Naive B cell (primary cell): ENCODE data around the gene MOB1B. TPM values are rescaled to one million over a fixed set of nuclear protein-coding genes. Genes with fewer than 3 reads are reported as not detected.

Experiments
- ATAC-seq, 2 donors: fragments of 150-1000 bp; cut with Tn5 transposase; 2 replicates each; pipeline ENCODE4 v1.10.0; 2021; ENCODE audit warnings: low read depth in 2 of 2, mild to moderate bottlenecking in 2 of 2, moderate library complexity in 2 of 2
- DNase-seq: peaks from one replicate; pipeline ENCODE4 v3.0.0; 2022
- H3K27ac Mint-ChIP-seq, 6 donors: one replicate each; pipeline ENCODE4 v1.8.0; 2020 to 2022; ENCODE audit warnings: mild to moderate bottlenecking in 6 of 6, mixed read lengths in 6 of 6, moderate library complexity in 5 of 6, inconsistent platforms in 2 of 6
- H3K27me3 Mint-ChIP-seq, 3 donors: one replicate each; pipeline ENCODE4 v1.8.0; 2021 to 2022; ENCODE audit warnings: mixed read lengths in 3 of 3, mild to moderate bottlenecking in 1 of 3
- H3K36me3 Mint-ChIP-seq, 2 donors: one replicate each; pipeline ENCODE4 v1.8.0; 2020 to 2022; ENCODE audit warnings: mixed read lengths in 2 of 2, inconsistent platforms in 1 of 2, mild to moderate bottlenecking in 1 of 2
- H3K4me1 Mint-ChIP-seq, 3 donors: one replicate each; pipeline ENCODE4 v1.8.0; 2020 to 2022; ENCODE audit warnings: mixed read lengths in 3 of 3, inconsistent platforms in 1 of 3, mild to moderate bottlenecking in 1 of 3, moderate library complexity in 1 of 3
- H3K4me3 Mint-ChIP-seq, 8 donors: one replicate each; pipeline ENCODE4 v1.8.0; 2020 to 2022; ENCODE audit warnings: mild to moderate bottlenecking in 8 of 8, mixed read lengths in 8 of 8, moderate library complexity in 8 of 8, inconsistent platforms in 2 of 8
- H3K9me3 Mint-ChIP-seq, 7 donors: one replicate each; pipeline ENCODE4 v1.8.0; 2020 to 2022; ENCODE audit warnings: mixed read lengths in 7 of 7, mild to moderate bottlenecking in 5 of 7, inconsistent platforms in 2 of 7, moderate library complexity in 1 of 7
- polyA plus RNA-seq, 6 donors: library from polyadenylated mRNA; unstranded; fragments of 300-500 nt; fragmentation: Illumina TruSeq; gene quantifications; one replicate each; pipeline ENCODE4 v1.2.3, GENCODE V29; 2021; ENCODE audit warnings: low read depth in 6 of 6

Gene MOB1B
- polyA plus RNA-seq, 6 donors from 2014 or later: 0.91 to 2.1 (median 1.2) TPM

DNA sequence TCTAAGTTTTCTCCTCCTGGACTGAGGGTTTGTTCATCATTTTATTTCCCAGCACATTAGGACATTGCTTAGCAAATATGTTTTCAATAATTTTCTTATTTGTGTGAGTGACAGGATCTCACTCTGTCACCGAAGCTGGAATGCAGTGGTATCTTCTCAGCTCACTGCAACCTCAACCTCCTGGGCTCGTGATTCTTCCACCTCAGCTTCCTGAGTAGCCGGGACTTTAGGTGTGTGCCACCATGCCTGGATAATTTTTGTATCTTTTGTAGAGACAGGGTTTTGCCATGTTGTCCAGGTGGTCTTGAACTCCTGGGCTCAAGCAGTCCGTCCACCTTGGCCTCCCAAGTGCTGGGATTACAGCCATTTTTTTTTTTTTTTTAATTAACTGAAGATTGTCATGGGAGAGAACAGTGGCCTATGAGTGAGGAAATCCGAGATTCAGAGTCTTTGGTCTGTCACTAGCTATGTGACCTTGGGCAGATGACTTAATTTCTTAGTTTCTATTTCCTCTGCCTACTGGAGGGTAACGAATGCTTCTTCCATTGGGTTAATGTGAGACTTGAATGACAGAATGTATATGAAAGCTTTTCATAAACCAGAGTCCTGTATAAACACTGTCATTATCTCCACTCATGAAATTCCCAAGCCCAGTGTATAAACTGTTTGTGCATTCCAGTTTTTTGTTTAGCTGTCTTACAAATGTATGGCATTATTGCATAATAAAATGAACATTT, 23.9 kb downstream of the MOB1B start:
- Mint-ChIP-seq H3K27ac (peak overlapping the region; percentile 15 to 92 (median 62)), H3K4me1 (peaks cover 31 to 48% (median 42%) of the 10 kb centered on the region in 3 donors), H3K9me3 (no peaks in the 10 kb centered on the region), H3K4me3 (peak overlapping the region in 7 of 8 donors; percentile 31 to 82 (median 71)), H3K36me3 (no peaks in the 10 kb centered on the region), H3K27me3 (no peaks in the 10 kb centered on the region)
- peak; percentile 25 for DNase-seq
- peak; percentile 75 to 77 for ATAC-seq

DNA sequence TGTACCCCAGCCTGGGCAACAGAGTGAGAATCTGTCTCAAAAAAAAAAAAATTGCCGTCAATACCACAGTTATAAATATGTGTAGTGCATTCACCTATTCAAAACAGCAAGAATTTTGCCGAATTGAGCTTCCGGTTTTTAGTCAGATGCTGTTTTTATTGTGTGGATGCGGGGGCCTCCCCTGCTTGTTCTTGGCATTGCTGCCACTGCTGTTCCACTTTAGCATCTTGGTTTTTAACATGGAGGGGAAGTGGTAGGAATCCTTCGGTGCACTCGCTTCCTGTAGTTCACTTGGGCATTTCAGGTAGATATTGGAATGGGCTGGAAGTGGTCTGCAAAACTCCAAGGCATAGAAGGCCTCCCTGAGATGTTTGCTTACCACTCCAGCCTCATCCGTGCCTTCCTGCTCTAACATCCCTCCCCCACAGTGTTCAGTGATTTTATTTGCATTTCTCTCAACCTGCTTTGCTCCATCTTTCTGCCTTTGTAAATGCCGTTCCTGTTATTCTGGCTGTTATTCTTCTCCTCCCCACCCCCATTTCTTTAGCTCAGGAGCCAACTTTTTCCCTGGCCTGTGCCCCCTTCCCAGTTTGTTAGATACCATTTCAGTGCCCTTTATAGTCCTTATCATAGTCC, 25.5 kb downstream of the MOB1B start:
- no peaks in the 10 kb centered on the region for H3K9me3 Mint-ChIP-seq
- no peaks in the 10 kb centered on the region for H3K36me3 Mint-ChIP-seq
- no peaks in the 10 kb centered on the region for H3K27me3 Mint-ChIP-seq
- ATAC-seq (peak; percentile 73 to 75), DNase-seq (peak; percentile 43)
- peak overlapping the region; percentile 17 to 95 (median 58) for H3K27ac Mint-ChIP-seq
- peaks cover 31 to 52% (median 43%) of the 10 kb centered on the region in 3 donors for H3K4me1 Mint-ChIP-seq
- peak overlapping the region; percentile 1 to 79 (median 58) for H3K4me3 Mint-ChIP-seq

DNA sequence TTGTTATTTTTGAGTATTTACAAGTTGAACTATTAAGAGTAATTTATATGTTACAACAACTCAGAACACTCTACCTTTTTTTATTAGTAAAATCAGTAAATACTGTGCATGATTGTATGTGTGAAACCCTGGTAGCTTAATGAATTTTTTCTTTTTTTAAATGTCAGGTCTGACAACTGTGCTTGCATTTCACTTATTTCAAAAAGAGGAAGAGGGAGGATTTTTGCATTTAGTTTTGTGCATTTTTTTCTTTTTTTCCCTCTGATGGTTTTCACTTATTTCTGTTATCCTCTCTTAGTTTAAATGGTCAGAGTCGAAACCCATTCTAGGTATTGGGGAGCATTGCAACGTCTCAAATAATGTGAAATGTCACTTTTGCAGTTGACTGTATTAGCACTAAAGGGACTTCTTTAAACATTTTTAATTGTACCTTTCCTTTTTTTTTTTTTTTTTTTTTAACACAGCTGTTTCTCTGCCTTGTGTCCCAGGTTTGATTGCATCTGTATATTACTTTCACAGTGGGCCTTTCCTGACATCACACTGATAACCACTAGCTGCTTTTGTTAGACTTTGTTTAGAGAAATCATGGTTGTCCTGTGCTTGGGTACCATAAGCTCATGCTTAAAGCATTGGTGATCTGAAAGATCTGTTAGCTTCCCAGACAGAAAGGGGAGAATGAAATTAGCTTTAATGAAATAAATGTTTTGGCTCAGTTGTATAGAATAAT, 28.5 kb downstream of the MOB1B start:
- DNase-seq (peak; percentile 14), ATAC-seq (no peak)
- no peaks in the 10 kb centered on the region for H3K27me3 Mint-ChIP-seq
- peak overlapping the region; percentile 31 to 90 (median 62) for H3K27ac Mint-ChIP-seq
- H3K36me3 Mint-ChIP-seq: no peaks in the 10 kb centered on the region
- peak overlapping the region in 3 of 8 donors; percentile 26 to 64 (median 35) for H3K4me3 Mint-ChIP-seq
- peaks cover 0 to 1% (median 0%) of the 10 kb centered on the region in 7 donors for H3K9me3 Mint-ChIP-seq
- H3K4me1 Mint-ChIP-seq: peaks cover 30 to 48% (median 37%) of the 10 kb centered on the region in 3 donors

DNA sequence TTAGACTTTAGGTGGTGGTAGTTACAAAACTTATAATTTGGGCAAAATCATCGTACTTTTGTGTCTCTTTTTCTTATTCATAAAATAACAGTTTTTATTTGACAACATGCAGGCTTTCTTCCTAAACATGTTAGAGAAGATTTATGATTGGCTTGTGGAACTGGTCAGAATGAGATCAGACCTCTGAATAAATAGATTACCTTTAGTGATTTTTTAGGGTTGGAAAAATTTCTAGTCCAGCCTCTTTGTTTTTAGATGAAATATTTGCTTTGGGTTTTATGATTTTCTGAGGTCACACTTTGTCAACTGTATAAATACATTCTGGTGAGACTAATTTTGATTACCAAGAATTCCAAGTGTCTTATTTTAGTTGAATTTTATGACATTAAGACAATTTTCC, 29.2 kb downstream of the MOB1B start:
- Mint-ChIP-seq H3K4me3 (no peak overlapping the region), H3K27ac (peak overlapping the region in 3 of 6 donors; percentile 15 to 90 (median 31)), H3K4me1 (peaks cover 24 to 42% (median 30%) of the 10 kb centered on the region in 3 donors), H3K9me3 (peaks cover 0 to 1% (median 0%) of the 10 kb centered on the region in 7 donors), H3K36me3 (no peaks in the 10 kb centered on the region), H3K27me3 (no peaks in the 10 kb centered on the region)
- DNase-seq (no peak), ATAC-seq (no peak)

DNA sequence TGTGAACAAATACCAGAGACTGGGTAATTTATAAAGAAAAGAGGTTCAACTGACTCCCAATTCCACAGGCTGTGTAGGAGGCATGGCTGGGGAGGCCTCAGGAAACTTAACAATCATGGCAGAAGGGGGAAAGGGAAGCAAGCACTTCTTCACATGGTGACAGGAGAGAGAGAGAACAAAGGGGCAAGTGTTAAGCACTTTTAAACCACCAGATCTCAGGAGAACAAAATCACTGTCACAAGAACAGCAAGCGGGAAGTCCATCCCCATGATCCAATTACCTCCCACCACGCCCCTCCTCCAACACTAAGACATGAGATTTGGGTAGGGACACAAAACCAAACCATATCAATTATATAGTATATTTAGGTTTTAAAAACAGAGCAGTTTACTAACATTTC, 30.8 kb downstream of the MOB1B start:
- no peak for DNase-seq
- Mint-ChIP-seq H3K9me3 (peaks cover 0 to 1% (median 0%) of the 10 kb centered on the region in 7 donors), H3K36me3 (no peaks in the 10 kb centered on the region), H3K4me1 (peaks cover 16 to 29% (median 16%) of the 10 kb centered on the region in 3 donors), H3K4me3 (no peak overlapping the region), H3K27ac (peak overlapping the region in 1 of 6 donors; percentile 42), H3K27me3 (no peaks in the 10 kb centered on the region)
- no peak for ATAC-seq

DNA sequence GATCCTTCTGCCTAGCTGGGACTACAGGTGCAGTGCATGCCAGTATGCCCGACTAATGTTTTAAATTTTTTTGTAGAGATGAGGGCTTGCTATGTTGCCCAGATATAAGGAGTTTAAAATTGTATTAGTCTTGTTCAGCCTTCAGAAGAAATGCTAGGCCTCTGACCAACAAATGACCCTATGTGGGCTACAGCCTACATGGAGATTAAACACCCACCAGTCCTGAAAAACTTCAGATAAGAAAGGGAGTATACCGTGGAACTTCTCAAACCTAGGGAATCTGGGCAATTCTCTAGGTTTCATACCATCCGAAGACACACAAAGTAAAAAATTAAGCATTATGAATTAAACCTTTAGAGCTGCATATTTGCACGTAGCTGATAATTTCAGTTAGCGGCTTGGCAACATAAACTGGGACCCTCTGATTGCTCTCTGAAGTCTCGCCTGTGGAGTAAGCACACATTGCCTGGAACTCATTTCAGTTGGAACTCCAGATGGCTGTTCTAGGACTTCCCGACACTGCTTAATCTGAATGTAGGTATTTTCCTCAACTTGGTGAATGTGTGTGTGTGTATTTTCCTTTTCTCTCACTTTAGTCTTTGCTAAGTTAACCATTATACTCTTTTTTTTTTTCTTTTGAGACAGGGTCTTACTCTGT, 33.0 kb downstream of the MOB1B start:
- H3K27ac Mint-ChIP-seq: no peak overlapping the region

DNA sequence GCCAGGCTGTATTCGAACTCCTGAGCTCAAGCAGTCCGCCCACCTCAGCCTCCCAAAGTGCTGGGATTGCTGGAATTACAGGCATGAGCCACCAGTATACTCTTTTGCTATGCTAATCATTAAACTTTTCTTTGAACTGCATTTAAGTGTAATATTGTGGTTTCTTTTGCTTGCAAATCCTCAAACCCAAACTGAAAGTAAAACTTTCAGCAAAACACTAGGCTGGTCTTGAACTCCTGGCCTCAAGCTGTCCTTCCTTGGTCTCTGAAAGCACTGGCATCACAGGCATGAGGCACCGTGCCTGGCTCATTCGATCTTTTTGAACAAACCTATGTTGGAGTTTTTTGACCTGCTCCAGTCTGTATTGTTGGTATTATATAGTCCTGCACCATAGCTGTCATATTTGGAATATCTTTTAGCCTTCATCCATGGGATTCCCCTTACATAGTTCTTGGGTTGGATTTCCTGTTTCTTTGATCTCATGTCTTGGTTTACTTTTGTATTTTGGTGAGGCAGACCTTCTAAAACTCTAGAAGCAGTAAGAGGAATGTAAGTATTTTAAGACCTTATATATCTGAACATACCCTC, 34.1 kb downstream of the MOB1B start:
- H3K27ac Mint-ChIP-seq: no peak overlapping the region

More for the DNA sequence above, 33.0 kb downstream of the MOB1B start:
- Mint-ChIP-seq H3K4me1 (peaks cover 12 to 23% (median 18%) of the 10 kb centered on the region in 3 donors), H3K36me3 (no peaks in the 10 kb centered on the region), H3K4me3 (no peak overlapping the region), H3K27me3 (no peaks in the 10 kb centered on the region), H3K9me3 (peaks cover 0 to 1% (median 0%) of the 10 kb centered on the region in 7 donors)
- ATAC-seq (no peak), DNase-seq (no peak)

DNA sequence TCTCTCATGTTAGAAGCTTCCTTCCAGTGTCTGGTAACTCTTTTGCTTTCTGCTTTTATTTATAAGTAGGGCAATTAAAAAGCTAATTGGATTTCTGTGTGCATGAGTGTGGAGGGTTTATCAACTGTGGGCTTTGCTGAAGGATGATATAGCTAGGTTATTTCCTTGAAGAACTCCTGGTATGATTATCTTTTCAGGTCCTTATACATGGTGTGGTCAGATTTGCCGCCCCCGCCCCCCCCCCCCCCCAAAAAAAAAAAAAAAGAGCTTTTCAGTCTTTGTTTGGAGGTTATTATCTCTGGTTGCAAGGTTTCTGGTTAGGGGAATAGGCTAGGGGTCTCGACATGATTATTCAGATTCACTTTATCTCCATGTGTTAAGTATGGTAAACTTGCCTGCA, 35.9 kb downstream of the MOB1B start:
- DNase-seq (no peak), ATAC-seq (no peak)

More for the DNA sequence above, 34.1 kb downstream of the MOB1B start:
- Mint-ChIP-seq H3K4me3 (no peak overlapping the region), H3K27me3 (no peaks in the 10 kb centered on the region), H3K4me1 (peaks cover 4 to 13% (median 10%) of the 10 kb centered on the region in 3 donors), H3K9me3 (peaks cover 0 to 1% (median 0%) of the 10 kb centered on the region in 7 donors), H3K36me3 (no peaks in the 10 kb centered on the region)
- no peak for DNase-seq
- ATAC-seq: no peak

DNA sequence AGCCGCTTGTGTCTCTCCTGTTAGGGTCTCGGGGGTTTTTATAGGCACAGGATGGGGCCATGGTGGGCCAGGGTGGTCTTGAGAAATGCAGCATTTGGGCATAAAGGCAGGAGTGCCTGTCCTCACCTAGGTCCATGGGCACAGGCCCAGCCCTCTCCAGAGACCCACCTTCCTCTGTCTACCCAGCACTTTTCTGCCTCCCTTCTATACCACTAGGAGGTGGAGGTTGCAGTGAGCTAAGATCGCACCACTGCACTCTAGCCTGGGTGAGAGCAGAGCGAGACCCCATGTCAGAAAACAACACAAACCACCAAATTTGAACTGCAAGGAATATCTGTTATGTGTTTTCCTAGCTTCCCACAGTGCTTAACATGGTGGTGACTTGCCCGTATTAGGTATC, 38.0 kb downstream of the MOB1B start:
- no peaks in the 10 kb centered on the region for H3K9me3 Mint-ChIP-seq
- H3K36me3 Mint-ChIP-seq: no peaks in the 10 kb centered on the region
- peaks cover 23 to 29% (median 24%) of the 10 kb centered on the region in 3 donors for H3K4me1 Mint-ChIP-seq
- ATAC-seq (no peak), DNase-seq (no peak)
- no peak overlapping the region for H3K4me3 Mint-ChIP-seq
- H3K27ac Mint-ChIP-seq: no peak overlapping the region
- H3K27me3 Mint-ChIP-seq: no peaks in the 10 kb centered on the region

More for the DNA sequence above, 35.9 kb downstream of the MOB1B start:
- no peaks in the 10 kb centered on the region for H3K27me3 Mint-ChIP-seq
- H3K4me3 Mint-ChIP-seq: no peak overlapping the region
- no peaks in the 10 kb centered on the region for H3K9me3 Mint-ChIP-seq
- no peaks in the 10 kb centered on the region for H3K36me3 Mint-ChIP-seq
- peaks cover 10 to 16% (median 13%) of the 10 kb centered on the region in 3 donors for H3K4me1 Mint-ChIP-seq
- peak overlapping the region in 1 of 6 donors; percentile 81 for H3K27ac Mint-ChIP-seq

DNA sequence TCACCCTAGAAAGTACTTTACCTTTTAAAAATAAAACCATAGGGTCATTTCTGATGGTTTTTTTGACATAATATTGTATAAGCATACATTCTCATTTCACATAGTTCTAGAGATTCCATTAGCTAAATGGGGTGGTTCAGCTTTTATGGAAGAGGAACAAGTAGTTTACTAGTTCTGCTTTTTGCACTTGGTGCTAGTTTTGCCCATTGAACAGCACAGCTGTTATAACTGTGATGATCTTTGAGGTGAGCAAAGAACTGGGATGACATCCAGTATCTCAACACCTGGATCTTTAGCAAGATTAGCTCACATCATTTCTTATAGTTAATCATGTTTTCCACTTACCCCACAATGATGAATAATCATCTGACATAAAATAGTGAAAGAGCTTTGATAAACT, 40.9 kb downstream of the MOB1B start:
- Mint-ChIP-seq H3K4me3 (no peak overlapping the region), H3K27ac (no peak overlapping the region), H3K27me3 (no peaks in the 10 kb centered on the region), H3K36me3 (no peaks in the 10 kb centered on the region), H3K4me1 (peaks cover 23 to 41% (median 40%) of the 10 kb centered on the region in 3 donors), H3K9me3 (no peaks in the 10 kb centered on the region)
- ATAC-seq: peak; percentile 84 to 86
- peak; percentile 31 for DNase-seq

DNA sequence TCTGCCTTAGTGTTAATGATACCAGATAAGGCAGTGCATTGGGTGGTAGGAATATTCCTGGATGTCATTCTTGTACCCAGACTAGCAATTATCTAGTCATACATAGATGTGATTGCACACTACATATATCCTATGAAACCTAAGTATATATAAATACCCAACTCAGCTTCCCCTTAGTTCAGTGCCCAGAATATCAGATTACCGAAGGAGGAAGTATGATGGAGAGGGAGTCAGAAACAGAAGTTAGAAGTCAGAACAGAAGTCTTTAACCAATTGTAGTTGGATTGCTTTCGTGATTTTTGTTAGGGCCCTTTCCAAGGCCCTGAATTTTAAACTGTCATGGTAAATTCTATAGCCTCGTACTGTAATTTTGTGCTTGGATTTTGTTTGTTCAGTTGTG, 42.9 kb downstream of the MOB1B start:
- Mint-ChIP-seq H3K27ac (peak overlapping the region in 2 of 6 donors; percentile 0 to 11), H3K36me3 (no peaks in the 10 kb centered on the region), H3K4me1 (peaks cover 36 to 48% (median 47%) of the 10 kb centered on the region in 3 donors), H3K27me3 (no peaks in the 10 kb centered on the region), H3K9me3 (no peaks in the 10 kb centered on the region), H3K4me3 (no peak overlapping the region)
- ATAC-seq: peak; percentile 54 to 71
- DNase-seq: no peak

DNA sequence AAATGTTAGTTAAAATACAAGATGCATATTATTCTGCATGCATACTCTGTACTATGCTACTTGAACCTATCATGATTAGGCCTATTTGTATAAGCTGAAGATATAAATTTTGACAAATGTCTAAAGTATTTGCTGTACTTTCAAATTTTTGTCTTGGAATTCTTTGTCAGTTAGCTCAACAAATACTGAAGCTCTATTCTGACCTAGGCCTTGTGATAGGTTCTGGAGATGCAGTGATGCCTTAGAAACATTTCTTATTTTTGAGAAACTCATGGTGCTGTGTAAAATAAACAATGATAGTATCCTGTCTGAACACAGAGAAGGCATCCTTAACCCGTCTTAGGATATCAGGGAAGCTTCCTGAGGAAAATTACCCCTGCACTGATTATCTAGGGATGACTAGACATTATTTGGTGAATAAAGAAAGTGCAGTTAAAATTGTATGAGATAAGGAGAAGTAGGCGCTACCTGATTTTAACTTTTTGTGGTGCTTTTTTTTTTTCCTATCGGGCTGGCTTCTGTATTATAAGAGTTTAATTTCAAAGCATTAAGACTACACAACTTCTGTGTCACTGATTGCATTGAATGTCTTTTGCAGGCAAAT, 43.4 kb downstream of the MOB1B start:
- H3K36me3 Mint-ChIP-seq: no peaks in the 10 kb centered on the region
- no peaks in the 10 kb centered on the region for H3K9me3 Mint-ChIP-seq
- no peak for DNase-seq
- H3K27me3 Mint-ChIP-seq: no peaks in the 10 kb centered on the region
- H3K4me3 Mint-ChIP-seq: peak overlapping the region in 1 of 8 donors; percentile 40
- H3K27ac Mint-ChIP-seq: no peak overlapping the region
- peaks cover 36 to 46% (median 45%) of the 10 kb centered on the region in 3 donors for H3K4me1 Mint-ChIP-seq
- no peak for ATAC-seq
